Measurements from ENCODE around the gene SH3PXD2B.

Gene SH3PXD2B

DNA sequence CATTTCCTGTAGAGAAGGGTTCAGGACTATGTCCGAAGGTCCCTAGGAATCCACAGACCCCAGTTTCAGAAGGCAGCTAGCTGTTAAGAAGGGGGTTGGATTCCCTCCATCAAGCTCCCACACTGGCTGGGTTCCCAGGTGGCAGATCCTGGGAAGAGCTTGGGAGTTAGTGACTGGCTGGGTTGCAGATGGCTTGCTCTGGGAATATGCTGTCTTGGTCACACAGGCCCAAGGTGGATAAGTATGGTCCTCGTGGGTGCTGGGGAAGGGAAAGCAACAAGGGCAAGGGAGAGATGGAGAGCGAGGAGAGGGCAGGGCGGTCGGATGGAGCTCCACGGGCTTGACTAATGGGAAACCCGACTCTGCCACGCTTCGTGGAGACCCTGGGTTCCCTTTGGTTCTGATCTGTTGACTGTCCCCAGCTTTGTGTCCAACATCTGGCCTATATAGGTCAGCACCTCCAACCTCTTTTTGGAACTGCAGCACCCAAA, 17.4 kb downstream of the SH3PXD2B start:
- DNase-seq (ENCODE audit: low read depth), result no peak

DNA sequence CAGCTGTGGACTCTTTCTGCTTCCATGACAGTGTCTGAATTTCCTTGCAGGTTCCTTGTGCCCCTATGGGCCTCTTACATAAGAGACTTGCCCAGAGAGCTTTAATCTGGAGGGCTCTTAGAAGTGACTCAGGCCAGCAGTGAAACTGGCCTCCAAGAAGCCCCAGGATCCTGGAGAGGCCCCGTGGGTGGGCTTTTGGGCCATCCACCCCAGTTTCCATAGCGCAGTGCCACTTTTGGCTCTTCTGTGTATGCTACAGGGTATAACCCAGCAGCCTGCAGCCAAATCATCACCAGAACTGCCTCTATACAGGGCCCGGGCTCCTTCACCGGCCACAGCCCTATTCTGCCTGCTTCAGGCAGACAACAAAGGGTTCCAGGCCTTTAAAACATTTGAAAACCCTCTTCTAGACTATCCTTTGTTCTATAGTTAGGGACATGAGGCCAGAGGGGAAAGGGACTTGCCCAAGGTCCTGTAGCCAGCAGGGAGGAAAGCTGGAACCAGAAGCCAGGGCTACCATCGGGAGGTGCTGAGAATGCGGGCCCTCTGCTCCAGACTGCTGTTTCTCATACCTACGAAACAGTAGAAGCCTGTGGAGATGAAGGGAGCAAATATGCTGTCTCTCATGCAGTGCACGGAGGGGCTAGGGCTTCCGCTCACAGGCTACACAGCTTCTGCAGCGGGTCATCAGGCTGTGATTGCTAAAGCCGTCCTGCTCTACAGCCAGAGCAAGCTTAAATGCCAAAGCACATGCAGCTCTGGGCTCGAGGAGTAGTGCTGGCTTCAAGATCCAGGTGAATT, 18.0 kb downstream of the SH3PXD2B start:
- DNase-seq (ENCODE audit: low read depth), result no peak

DNA sequence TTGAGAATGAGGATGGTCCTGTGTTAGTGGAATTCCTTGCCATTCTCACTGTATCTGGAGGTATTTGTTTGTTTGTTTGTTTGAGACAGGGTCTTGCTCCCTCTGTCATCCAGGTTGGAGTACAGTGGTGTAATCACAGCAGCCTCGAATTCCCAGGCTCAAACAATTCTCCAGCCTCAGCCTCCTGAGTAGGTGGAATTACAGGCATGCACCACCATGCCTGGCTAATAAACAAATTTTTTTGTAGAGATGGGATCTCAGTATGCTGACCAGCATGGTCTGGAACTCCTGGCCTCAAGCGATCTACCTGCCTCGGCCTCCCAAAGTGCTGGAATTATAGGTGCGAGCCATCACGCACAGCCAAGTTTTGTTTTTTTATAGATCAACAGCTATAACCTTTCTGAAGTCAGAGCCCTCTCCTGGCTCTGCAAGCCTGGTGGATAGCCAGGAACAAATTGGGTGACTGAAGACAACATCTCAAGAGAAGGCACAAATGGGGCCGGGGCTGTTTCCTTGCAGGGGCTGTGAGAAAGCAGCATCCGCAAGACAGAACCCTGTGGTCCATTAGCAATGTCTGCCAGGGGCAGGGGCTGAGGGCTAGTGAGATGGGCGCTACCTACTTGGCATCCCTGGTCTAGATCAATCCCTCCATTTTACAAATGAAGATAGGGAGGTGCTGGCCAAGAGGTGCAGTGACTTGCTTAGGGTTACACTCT, 18.8 kb downstream of the SH3PXD2B start:
- DNase-seq (ENCODE audit: low read depth), result no peak

DNA sequence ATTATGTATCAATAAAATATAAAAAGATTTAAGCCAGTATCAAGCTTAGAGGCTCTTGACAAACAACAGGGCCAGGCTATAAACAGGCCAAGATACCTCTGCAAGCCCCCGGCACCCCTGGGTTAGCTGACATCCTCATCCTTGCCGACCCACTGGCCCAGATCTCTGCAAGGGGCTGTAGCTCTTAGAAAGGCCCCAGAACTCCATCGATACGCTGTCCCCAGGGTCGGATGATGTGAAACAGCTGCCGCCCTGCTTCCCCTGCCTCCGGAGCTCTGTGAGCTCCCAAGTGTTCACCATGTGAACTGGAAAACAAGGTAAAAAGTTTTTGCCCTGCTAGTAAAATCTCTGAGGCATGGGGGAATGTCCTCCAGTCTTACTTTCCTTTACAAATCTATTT, 20.1 kb downstream of the SH3PXD2B start:
- no peak for DNase-seq (ENCODE audit: low read depth)

DNA sequence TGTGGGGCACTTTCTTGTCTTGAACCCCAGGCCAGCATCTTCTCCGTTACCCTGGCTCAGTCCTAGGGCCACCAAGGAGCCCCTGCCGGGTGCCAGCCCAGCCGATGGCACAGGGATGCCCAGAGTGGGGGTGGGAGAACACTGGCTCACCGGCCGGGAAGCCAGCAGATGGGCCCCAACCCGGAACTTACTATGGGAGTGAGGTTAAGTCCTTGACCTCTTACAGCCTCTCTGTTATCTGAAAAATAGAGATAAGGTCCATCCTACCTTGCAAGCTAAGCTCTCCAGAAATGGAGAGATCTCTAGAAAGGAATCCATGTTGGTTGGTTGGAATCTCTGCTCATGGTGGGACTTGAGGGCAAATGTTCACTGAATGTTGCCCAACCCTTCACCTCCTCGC, 20.8 kb downstream of the SH3PXD2B start:
- no peak for DNase-seq (ENCODE audit: low read depth)

DNA sequence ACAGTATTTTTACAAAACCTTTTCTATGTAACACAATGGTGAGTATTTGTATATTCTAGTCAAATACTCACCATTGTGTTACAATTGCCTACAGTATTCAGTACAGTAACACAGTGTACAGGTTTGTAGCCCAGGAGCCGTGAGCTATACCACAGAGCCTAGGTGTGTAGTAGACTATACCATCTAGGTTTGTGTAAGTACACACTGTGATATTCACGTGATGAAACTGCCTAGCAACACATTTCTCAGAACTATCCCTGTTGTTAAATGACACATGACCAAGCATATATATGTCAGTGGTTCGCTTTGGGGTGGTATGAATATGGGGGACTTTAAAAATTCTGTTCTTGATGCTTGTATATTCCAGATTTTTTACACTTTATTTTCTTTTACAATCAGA, 21.3 kb downstream of the SH3PXD2B start:
- no peak for DNase-seq (ENCODE audit: low read depth)

DNA sequence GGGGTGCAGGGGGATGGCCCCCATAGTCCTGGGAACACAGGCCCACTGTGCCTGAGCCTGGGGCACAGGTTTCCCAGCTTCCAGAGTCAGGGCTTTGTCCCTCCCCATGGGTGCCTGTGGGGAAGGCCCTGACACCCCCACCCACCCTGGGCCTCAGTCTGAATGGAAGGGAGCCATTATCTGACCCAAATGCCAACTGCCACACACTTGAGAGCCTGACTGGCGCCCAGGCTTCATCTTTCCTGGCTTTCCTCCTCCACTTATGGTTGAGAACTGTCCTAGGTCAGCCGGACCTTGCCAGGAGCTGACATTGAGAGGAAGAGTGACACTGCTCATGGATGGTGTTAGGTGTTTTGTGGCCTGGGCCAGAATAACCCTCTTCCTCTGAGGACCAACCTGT, 24.0 kb downstream of the SH3PXD2B start:
- DNase-seq (ENCODE audit: low read depth), result no peak

DNA sequence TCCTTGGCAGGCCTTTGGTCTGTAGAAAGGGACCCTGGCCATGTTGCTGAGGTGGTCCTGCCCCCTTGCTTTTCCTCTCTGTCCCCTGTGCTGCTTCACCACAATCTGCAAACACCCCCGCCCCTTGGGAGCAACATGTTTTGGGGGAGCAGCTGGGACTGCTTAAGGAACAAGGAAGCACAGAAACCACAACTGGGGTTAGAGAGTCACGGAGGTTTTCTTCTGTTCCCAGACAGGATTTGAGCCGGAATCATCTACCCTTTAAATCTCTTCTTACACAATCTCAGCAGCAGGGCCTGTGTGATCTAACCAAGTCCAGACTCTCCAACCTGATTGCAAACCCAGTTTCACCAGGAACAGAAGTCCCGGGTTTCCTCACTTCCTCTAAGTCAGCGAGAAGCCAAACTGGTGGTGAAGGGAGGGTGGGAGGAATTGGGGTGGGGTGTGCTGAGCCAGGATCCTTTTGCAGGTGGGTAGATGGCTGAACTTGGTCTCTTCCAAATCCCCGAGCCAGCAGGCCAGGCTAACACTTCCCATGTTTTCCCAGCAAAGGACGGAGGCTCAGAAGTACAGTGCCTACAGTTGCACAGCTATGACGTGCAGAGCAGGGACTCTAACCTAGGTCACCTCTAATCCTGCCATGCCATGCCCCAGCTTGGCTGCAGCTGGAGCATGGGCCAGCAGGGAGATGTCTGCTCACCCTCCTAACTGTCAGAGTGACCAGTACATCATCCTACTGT, 25.0 kb downstream of the SH3PXD2B start:
- peak; percentile 98 for DNase-seq (ENCODE audit: low read depth)

DNA sequence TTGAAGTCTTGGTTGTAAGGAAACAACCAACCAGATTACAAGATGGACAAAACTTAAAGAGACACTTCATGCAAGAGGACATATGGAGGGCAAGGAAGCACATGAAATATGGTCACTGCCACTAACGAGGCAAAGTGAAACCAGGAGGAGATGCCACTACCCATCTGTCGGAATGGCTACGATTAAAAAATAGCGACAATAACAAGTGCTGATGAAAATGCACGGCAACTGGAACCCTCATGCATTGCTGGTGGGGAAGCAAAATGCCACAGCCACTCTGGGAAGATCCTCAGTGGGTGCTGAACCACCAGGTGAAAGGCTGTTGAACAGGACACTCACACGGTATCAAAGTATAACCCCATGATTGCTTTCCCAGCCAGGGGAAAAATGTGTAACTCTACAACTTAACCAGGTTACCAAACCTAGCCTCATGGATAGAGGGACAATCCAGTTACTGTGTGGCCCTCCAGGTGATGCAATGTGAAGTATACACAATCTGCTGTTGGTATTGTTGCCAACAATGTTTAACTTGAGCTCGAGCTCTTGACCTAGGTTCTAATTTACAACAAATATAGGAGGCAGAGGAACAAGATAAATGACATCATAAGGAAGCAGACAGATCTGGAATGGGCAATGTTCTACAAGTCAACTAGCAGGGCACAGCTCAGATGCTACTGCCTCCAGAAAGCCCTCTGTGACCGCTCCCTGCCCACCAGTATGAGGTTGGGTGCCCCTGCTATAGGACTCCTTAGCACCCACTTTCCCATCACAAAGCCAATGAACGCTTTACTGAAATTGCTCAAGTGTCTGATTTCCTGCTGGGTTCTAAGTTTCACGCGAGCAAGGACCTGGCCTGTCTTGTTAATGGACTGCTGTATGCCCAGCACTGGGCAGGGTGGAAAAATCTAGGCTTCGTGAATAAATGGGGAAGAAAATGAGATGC, 25.8 kb downstream of the SH3PXD2B start:
- no peak for DNase-seq (ENCODE audit: low read depth)

DNA sequence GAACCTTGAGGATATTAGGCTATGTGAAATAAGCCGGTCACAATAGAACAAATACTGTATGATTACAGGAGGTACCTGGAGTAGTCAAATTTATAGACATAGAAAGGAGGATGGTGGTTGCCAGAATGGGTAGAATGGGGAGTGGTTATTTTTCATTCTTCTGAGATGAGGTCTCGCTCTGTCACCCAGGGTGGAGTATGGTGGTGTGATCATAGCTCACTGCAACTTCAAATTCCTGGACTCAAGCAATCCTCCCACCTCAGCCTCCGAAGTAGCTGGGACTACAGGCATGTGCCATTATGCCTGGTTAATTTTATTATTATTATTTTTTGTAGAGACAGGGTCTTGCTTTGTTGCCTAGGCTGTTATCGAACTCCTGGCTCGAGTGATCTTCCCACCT, 27.1 kb downstream of the SH3PXD2B start:
- DNase-seq (ENCODE audit: low read depth), result no peak

DNA sequence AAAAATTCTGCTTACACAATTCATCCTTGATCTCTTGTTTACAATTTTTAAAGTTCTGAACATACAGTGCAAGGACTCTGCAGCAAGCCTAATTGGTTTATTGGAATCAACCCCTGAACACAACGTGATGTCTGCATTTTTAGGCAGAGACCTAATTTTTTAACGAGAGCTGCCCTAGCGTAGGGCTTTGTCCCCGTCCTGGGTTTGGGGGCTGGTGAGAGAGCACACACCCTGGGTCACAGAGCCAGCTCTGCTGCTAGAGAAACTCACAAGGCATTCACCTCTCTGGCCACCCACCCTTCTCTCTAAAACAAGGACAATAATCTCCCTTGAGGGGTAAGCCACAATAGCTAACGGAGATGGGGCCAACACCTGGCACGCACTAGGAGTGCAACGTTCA, 28.2 kb downstream of the SH3PXD2B start:
- DNase-seq (ENCODE audit: low read depth), result peak; percentile 44

DNA sequence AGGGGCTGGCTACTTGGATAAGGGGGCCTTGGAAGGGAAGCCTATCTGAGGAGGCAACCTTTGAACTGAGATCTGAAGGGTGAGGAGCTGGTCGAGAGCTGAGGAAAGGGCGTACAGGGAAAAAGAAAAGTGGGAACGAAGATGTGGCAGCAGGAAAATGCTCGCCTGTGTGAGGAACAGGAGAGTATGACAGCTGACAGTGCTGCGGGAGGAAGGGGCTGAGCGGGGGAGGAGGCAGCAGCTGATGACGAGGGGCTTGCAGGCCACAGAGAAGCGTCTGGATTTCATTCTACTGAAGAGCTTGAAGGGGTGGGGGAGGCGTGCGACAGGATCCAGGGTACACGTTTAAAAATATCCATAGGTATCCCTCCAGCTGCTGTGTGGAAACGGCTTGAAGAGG, 28.9 kb downstream of the SH3PXD2B start:
- DNase-seq (ENCODE audit: low read depth), result no peak

DNA sequence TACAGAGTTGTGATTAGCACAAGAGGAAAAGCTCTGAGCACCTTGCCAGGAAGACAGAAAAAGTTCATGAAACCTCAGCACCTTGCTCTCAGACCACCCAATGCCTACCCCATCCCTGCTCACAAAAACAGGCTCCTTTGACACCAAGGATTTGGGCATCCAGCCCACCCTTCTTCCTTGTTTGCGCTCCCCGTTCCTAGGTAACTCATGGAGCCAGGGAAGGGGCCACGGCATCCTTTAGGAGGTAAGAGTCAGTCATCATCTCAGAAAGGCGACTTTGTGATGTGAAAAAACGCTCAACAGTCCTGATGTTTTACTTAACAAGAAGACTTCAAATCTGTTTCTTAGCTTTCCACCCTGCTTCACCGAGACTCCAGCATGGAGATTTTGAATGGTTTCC, 29.5 kb downstream of the SH3PXD2B start:
- DNase-seq (ENCODE audit: low read depth), result no peak

DNA sequence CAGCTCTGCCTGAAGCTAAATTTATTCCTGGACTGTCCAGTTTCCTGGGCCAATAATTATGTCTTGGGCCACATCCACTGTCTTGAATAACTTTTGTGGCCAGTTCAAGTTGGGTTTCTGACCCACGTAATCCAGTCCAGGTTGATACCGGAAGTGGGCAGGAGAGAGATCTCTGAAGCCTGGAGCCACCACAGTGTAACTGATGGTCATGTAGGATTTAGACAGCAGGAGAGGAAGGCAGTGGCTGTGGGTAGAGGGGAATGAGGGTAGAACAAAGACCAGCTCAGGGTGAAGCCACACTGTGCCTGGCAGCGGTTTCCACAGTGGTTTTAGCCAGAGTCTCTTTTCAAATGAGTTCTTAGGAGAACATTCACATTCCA, 30.2 kb downstream of the SH3PXD2B start:
- no peak for DNase-seq (ENCODE audit: low read depth)

DNA sequence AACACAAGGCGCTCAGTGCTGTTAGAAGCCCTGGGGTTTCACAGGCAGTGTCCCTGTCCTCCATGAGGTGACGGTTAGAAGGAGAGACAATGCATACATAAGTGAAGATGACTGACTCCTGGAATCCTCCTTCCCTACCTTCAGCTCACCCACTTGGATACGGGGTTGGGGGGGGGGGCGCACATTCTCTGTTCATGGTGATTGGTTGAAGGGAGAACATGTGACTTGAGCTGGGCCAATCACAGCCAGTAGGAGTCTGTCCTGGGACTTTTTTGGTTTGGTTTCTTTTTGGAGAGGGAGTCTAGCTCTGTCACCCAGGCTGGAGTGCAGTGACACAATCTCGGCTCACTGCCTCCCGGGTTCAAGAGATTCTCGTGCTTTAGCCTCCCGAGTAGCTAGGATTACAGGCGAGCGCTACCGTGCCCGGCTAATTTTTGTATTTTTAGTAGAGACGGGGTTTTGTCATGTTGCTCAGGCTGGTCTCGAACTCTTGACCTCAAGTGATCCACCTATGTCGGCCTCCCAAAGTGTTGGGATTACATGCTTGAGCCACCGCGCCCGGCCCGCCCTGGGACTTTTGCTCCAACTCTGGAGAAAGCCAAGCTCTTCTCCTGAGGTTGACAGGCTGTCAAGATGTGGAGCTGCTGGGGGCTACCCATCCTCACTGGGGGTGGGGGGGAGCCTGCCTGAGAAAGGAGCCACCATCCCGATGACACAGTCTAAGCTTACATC, 30.8 kb downstream of the SH3PXD2B start:
- DNase-seq (ENCODE audit: low read depth), result no peak

DNA sequence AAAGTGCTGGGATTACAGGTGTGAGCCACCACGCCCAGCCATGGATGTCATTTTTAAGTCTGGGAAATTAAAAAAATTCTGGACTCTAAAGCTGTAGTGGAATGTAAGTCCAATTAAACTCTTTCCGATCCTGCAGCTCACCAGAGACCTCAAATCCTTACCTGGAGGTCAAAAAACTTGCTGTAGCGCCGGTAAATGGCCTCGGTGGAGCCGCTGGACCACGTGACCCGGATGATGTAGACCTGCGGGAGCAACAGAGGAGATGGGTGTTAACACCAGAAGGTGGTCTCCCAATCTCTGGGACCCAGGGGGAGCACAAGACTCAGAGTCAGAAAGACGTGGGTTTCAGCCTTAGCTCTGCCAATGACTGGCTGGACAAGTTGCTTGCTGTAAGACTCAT, 32.1 kb downstream of the SH3PXD2B start:
- no peak for DNase-seq (ENCODE audit: low read depth)

DNA sequence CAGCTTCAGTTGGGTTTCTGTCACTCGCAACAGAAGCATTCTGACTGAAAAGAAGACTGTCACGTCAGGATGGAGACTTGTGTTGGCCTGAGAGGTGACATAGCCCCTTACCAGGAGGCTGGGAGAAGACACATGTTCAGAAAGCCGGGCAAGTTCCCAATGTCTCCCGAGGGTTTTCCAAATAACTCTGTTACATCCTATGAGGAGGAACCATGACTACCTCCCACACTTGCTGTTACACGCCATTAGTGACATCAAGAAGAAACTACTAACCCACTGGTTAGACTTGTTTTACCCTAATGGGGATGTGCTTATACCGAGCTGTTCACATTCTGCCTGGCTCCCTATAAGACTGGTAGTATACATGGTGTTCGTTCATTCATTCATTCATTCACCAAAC, 33.3 kb downstream of the SH3PXD2B start:
- DNase-seq (ENCODE audit: low read depth), result no peak

DNA sequence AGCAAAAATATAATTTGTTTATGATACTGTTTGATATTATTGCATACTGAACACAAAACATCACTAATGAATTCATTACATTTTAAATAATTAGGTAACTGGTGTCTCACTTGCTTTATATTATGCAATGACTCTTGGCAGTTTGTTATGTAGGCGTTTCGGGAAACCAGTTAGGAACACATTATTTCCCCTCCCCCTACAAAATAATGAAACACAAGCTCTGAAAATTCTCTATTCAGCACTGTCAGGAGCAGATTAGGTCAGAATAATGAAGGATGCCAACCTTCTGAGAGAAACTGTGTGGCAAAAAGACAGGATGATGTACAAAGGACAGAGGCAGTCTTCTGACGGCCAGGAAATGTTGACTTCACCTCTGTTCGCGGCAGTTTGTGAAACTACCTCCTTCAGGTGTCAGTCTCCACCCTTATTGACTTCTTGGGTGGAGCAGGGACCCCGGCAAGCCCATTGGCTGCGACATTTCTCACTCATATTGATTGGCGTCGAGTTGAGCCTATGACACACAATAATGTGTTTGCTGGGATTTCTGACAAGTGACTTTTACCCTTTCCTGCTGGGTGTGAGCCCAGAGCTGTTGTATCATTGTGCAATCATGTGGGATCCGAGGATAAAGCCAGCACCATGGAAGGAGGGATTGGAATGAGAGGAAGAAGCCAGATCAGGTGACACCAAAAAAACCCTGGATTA, 33.9 kb downstream of the SH3PXD2B start:
- DNase-seq (ENCODE audit: low read depth), result peak; percentile 96

DNA sequence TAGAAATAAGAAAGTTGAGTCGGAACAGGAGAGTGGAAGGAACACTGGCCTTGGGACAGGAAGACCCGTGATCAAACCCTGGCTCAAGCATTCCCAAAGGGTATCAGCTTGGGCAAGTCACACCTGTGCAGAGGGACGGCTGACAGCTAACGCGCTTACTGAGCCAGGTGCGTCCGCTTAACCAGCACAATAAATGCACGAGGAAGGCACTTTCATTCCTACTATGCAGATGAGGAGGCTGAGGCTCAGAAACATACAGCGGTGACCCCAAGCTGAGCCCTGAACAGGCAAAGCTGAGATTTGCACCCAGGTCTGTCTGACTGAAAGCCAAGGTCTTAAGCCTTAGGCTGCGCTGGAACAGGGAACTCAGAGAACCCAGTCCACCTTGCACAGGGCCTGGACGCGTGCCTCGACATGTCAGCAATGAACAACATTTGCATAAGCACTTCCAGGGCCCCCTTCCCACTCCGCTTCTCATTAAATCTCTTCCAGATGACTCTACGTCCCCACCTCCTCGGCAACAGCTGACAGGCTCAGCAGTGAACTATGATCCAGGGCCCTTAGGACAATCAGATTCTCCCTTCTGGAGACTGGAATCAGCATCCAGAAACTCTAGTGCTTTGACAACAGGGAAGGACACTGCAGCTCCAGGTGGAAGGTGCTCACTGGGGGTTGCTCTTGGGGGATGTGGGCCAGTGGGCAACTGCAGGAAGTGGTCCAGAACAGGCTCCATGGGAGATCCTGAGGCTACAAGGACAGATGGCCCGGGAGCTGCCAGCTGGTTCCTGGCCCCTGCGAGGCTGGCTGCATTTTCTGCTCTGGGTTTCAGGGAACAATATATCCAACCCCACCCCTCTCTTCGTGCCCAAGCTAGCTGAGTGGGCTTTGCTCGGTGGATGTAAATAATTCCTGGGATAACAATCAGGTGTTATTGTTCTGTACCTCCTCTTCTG, 35.2 kb downstream of the SH3PXD2B start:
- no peak for DNase-seq (ENCODE audit: low read depth)

Measured in amniotic epithelial cell (primary cell).